GM21576 (cell line): ENCODE measurements around the gene SLC48A1.

Source experiments
- ATAC-seq: cut with Tn5 transposase; IDR thresholded peaks from one replicate; pipeline ENCODE4 v1.9.1; 2021; ENCODE audit warnings: mild to moderate bottlenecking, moderate library complexity; ENCODE audit not compliant: unreplicated experiment

The SLC48A1 gene

GRCh38 chr12:47821346-47821706, 48.3 kb downstream of the SLC48A1 start:
- no peak for ATAC-seq

- no peak for ATAC-seq
These were observed 49.4 kb downstream of the SLC48A1 start for GRCh38 chr12:47822401-47822800.

- no peak for ATAC-seq
These were observed 49.8 kb downstream of the SLC48A1 start for GRCh38 chr12:47822863-47823262.

- no peak for ATAC-seq
These were observed 50.5 kb downstream of the SLC48A1 start for GRCh38 chr12:47823422-47824086.

GRCh38 chr12:47824198-47824597, 51.2 kb downstream of the SLC48A1 start:
- ATAC-seq, result no peak

GRCh38 chr12:47824635-47825034, 51.6 kb downstream of the SLC48A1 start:
- ATAC-seq, result no peak

- no peak for ATAC-seq
These were observed 52.2 kb downstream of the SLC48A1 start for GRCh38 chr12:47825173-47825639.

- ATAC-seq, result no peak
These were observed 55.3 kb downstream of the SLC48A1 start for GRCh38 chr12:47828008-47828975.

GRCh38 chr12:47828976-47829482, 56.0 kb downstream of the SLC48A1 start:
- ATAC-seq, result no peak

- no peak for ATAC-seq
These were observed 56.5 kb downstream of the SLC48A1 start for GRCh38 chr12:47829584-47829983.
